NCI-H69 (cell line): ENCODE data around the gene NGB.
"Not testable (repeated sequence)": the region's sequence is repeated elsewhere in the genome, so short reads cannot be mapped to it uniquely, and the experiment has no call there.

Experiments
- DNase-seq: peaks from one replicate; lab custom pipeline; 2025; lab: John Stamatoyannopoulos, UW

Gene NGB

GRCh38 chr14:77271113-77271710 lies at the start of gene NGB:
NGB (minus strand) TSS chr14:77271206; CDS start chr14:77270937, 269 bp downstream.
- peak; percentile 73 for DNase-seq

- peak; percentile 98 for DNase-seq
These were observed 49.4 kb upstream of the NGB start, which contains the start of gene POMT2 for GRCh38 chr14:77320238-77320935. POMT2 (minus strand) TSS chr14:77320883; CDS start chr14:77320681, 202 bp downstream.

- DNase-seq: peak; percentile 68
These were observed 48.4 kb upstream of the NGB start for GRCh38 chr14:77319422-77319821.

- DNase-seq: not testable (repeated sequence)
These were observed 47.8 kb upstream of the NGB start for GRCh38 chr14:77318756-77319155.

- peak; percentile 50 for DNase-seq
These were observed 47.1 kb upstream of the NGB start for GRCh38 chr14:77318006-77318553.

GRCh38 chr14:77316872-77317301 lies 45.9 kb upstream of the NGB start:
- peak; percentile 82 for DNase-seq

GRCh38 chr14:77316195-77316505 lies 45.1 kb upstream of the NGB start:
- no peak for DNase-seq

- peak; percentile 92 for DNase-seq
These were observed 43.8 kb upstream of the NGB start for GRCh38 chr14:77314539-77315457.

GRCh38 chr14:77314043-77314442 lies 43.0 kb upstream of the NGB start:
- no peak for DNase-seq

GRCh38 chr14:77313371-77313770 lies 42.4 kb upstream of the NGB start:
- DNase-seq: no peak

- DNase-seq: no peak
These were observed 40.2 kb upstream of the NGB start for GRCh38 chr14:77311217-77311616.

GRCh38 chr14:77310026-77310425 lies 39.0 kb upstream of the NGB start:
- no peak for DNase-seq

- DNase-seq: no peak
These were observed 38.1 kb upstream of the NGB start for GRCh38 chr14:77309131-77309530.

- DNase-seq: peak; percentile 27
These were observed 36.0 kb upstream of the NGB start for GRCh38 chr14:77306851-77307496.

GRCh38 chr14:77306416-77306815 lies 35.4 kb upstream of the NGB start:
- DNase-seq: no peak

- no peak for DNase-seq
These were observed 34.7 kb upstream of the NGB start for GRCh38 chr14:77305696-77306095.

- DNase-seq: peak; percentile 76
These were observed 32.6 kb upstream of the NGB start for GRCh38 chr14:77303417-77304156.

GRCh38 chr14:77302926-77303325 lies 31.9 kb upstream of the NGB start:
- DNase-seq: peak; percentile 53

GRCh38 chr14:77301103-77301502 lies 30.1 kb upstream of the NGB start:
- DNase-seq: peak; percentile 75

GRCh38 chr14:77299771-77300170 lies 28.8 kb upstream of the NGB start:
- no peak for DNase-seq

- no peak for DNase-seq
These were observed 25.9 kb upstream of the NGB start for GRCh38 chr14:77296906-77297305.
